HFF-Myc (cell line): ENCODE results near the gene ZNF638.

Experiments used
- DNase-seq: peaks from one replicate; pipeline ENCODE4 v3.0.0-alpha.2; 2011; ENCODE audit warnings: low read depth; ENCODE audit errors: extremely low read depth
- H3K4me3 ChIP-seq: replicated peaks from 2 replicates; pipeline ENCODE4 v1.5.1; 2011; ENCODE audit warnings: low read depth, mild to moderate bottlenecking, control low read depth, low read length
- CTCF ChIP-seq: IDR thresholded peaks from 2 replicates; pipeline ENCODE4 v1.5.1; 2012; ENCODE audit warnings: mild to moderate bottlenecking, low read depth, low read length, control low read depth; ENCODE audit errors: missing control alignments

ZNF638 gene

GRCh38 chr2:71482055-71482454, 150.5 kb downstream of the ZNF638 start:
- no peak for DNase-seq
- TF ChIP-seq CTCF: no peak
- no peak overlapping the region for H3K4me3 ChIP-seq

- DNase-seq: no peak
- TF ChIP-seq CTCF: no peak
- no peak overlapping the region for H3K4me3 ChIP-seq
Observed at GRCh38 chr2:71483246-71483645, 151.7 kb downstream of the ZNF638 start.

GRCh38 chr2:71484354-71484753, 152.8 kb downstream of the ZNF638 start:
- DNase-seq: no peak
- H3K4me3 ChIP-seq: no peak overlapping the region
- TF ChIP-seq CTCF: no peak
